A549 (cell line): ENCODE measurements around the gene FAM72B.
"Not testable (repeated sequence)": the region's sequence is repeated elsewhere in the genome, so short reads cannot be mapped to it uniquely, and the experiment has no call there.

Experiments used
- CEBPB ChIP-seq, 2 experiments: fragments of >200 bp in 1 of 2; sonication (Bioruptor Twin) in 1 of 2; formaldehyde crosslinking in 1 of 2; IDR thresholded peaks; 2 replicates each; pipeline ENCODE4 v1.6.1; 2012 to 2016
- ELK1 ChIP-seq: fragments of 150-350 bp; IDR thresholded peaks from 2 replicates; pipeline ENCODE4 v1.6.1; 2014; ENCODE audit warnings: low read depth, mild to moderate bottlenecking, low read length
- ESRRA ChIP-seq: fragments of 150-350 bp; IDR thresholded peaks from 2 replicates; pipeline ENCODE4 v1.6.1; 2014; ENCODE audit warnings: mild to moderate bottlenecking, low read length, borderline replicate concordance
- HES2 ChIP-seq: fragments of >200 bp; sonication (Bioruptor Twin); formaldehyde crosslinking; IDR thresholded peaks from 2 replicates; pipeline ENCODE4 v1.6.1; 2016
- MAFK ChIP-seq: fragments of 450-650 bp; IDR thresholded peaks from 2 replicates; pipeline ENCODE4 v1.6.1; 2014; ENCODE audit not compliant: partially characterized antibody
- POLR2A ChIP-seq: IDR thresholded peaks from 2 replicates; pipeline ENCODE4 v1.6.1; 2012; ENCODE audit warnings: mild to moderate bottlenecking, low read length
- REST ChIP-seq: fragments of 200-600 bp; sonication (generic); IDR thresholded peaks from 2 replicates; pipeline ENCODE4 v1.6.1; 2016; ENCODE audit warnings: antibody characterized with exemption, mild to moderate bottlenecking, moderate library complexity
- ZSCAN20 ChIP-seq: fragments of 250-450 bp; sonication (Bioruptor Pico); IDR thresholded peaks from 2 replicates; pipeline ENCODE4 v1.8.0; 2022; ENCODE audit warnings: mild to moderate bottlenecking, moderate library complexity
- TF ChIP-seq, protein P1 (sequence below): fragments of >200 bp; sonication (Bioruptor Twin); formaldehyde crosslinking; IDR thresholded peaks from 3 replicates; pipeline ENCODE4 v1.5.1; 2016
- TF ChIP-seq, protein P2 (sequence below): IDR thresholded peaks from 2 replicates; pipeline ENCODE4 v1.6.1; 2012; ENCODE audit warnings: low read depth, borderline replicate concordance

DNA sequence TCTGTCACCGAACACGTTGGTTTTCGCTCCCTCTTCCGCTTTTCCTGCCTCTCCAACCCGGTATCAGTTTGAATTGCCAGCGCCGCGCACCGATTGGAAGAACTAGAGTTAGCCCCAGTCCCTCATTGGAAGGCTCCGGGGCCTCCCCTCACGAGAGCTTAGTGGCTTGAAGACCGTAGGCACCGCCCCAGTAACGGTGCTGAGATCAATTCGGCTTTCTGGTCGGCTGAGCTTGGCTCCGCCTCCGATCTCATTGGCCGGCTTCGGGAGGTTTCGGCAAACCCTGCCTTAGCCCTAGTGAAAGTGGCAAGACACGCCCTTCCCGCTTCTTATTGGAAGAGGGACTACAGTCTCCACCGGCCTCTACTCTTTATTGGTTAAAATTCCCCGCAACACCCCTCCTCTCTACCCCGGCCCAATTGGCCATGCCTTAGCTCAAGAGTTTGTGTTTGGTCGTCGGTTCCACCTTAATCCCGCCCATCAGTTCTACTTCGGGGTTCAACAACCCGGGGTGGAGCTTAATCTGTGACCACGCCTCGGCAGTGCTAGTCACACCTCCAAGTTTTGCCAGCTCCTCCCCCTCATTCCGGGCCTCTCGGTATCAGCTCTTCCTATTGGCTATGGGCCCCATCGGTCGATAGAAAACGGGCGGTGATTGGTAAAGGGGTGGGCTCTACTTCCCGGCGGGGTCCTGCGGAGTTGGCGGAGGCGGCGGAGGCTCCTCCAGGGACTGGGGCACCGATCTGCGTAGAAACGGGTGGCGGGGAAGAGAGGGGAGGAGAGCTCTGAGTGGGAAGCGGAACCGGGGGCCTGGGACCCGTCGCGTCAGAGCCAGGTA, at the start of gene FAM72B, which contains the start of gene SRGAP2C:
- not testable (repeated sequence) for TF ChIP-seq POLR2A; MAFK; ZSCAN20 (CRISPR knock-in tag); REST; HES2; ELK1; CEBPB (IDR thresholded peaks at IDR 0.05); ESRRA
- TF ChIP-seq, protein P1, sequence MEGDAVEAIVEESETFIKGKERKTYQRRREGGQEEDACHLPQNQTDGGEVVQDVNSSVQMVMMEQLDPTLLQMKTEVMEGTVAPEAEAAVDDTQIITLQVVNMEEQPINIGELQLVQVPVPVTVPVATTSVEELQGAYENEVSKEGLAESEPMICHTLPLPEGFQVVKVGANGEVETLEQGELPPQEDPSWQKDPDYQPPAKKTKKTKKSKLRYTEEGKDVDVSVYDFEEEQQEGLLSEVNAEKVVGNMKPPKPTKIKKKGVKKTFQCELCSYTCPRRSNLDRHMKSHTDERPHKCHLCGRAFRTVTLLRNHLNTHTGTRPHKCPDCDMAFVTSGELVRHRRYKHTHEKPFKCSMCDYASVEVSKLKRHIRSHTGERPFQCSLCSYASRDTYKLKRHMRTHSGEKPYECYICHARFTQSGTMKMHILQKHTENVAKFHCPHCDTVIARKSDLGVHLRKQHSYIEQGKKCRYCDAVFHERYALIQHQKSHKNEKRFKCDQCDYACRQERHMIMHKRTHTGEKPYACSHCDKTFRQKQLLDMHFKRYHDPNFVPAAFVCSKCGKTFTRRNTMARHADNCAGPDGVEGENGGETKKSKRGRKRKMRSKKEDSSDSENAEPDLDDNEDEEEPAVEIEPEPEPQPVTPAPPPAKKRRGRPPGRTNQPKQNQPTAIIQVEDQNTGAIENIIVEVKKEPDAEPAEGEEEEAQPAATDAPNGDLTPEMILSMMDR: not testable (repeated sequence)
- TF ChIP-seq, protein P2, sequence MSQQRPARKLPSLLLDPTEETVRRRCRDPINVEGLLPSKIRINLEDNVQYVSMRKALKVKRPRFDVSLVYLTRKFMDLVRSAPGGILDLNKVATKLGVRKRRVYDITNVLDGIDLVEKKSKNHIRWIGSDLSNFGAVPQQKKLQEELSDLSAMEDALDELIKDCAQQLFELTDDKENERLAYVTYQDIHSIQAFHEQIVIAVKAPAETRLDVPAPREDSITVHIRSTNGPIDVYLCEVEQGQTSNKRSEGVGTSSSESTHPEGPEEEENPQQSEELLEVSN: not testable (repeated sequence)
